ENCODE measurements around the gene TP53TG3F. TPM values are rescaled to one million over a fixed set of nuclear protein-coding genes. Genes with fewer than 3 reads are reported as not detected.

Gene TP53TG3F, protein sequence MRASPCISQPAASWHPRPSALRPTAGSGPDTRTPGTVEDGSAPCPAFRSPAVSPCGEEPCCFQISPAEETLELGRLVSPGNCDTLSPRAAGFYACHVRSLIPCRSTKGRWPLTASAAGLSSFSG
- not detected in 2 replicates for total RNA-seq

DNA sequence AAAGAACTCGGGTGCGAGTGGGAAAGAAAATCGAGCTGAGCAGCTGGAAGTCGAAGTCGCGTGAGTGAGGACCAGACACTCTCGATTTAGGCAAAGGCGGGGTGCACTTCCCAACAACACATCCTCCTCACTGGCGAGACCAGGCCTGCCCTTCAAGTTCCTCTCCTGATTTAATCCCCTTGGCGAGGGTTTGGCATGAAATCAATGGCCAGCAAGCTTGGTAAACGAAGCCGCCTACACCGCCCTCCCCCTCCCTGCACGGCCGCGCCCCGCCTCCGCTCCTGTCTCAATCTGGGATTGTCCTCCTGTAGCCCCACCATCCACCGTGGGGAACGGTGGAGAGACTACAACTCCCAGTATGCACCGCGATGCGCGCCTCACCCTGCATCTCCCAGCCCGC is at the start of gene TP53TG3F:
Gene TP53TG3F, plus strand, starts transcription at position 301 of the 400 bp plus-strand sequence. Its CDS starts 68 bp downstream, at position 369.

Other genes starting within 250 kb of the TP53TG3F start
- gene TP53TG3E, start 155.3 kb upstream of the TP53TG3F start, total RNA-seq, result not detected in 2 replicates
- not detected in 2 replicates for gene TP53TG3B, start 98.8 kb upstream of the TP53TG3F start, total RNA-seq